Vagina (tissue), 2 donors: ENCODE results near the gene CGRRF1.

Experiments used
- CTCF ChIP-seq, 3 experiments: fragments of 450-650 bp in 2 of 3; fragments of 200-600 bp in 1 of 3; sonication (generic) in 1 of 3; IDR thresholded peaks; one replicate each; pipeline ENCODE4 v1.5.1; 2017 to 2019; ENCODE audit warnings: antibody characterized with exemption in 3 of 3, mild to moderate bottlenecking in 2 of 3, moderate library complexity in 2 of 3
- POLR2AphosphoS5 ChIP-seq, 2 donors: sonication (generic); formaldehyde crosslinking; IDR thresholded peaks; one replicate each; pipeline ENCODE4 v1.9.0; 2017; ENCODE audit warnings: antibody characterized with exemption in 2 of 2, mild to moderate bottlenecking in 2 of 2, low read depth in 1 of 2; ENCODE audit not compliant: insufficient read depth in 1 of 2

GRCh38 chr14:54471641-54472040, 38.1 kb upstream of the CGRRF1 start:
- no peak for TF ChIP-seq POLR2AphosphoS5 (IDR thresholded peaks at IDR 0.05; ENCODE audit: insufficient read depth in 1 of 2, low read depth in 1 of 2)
- no peak for TF ChIP-seq CTCF (IDR thresholded peaks at IDR 0.05)
